SKM-1 (cell line): ENCODE results near the gene SSUH2.
"Not testable (repeated sequence)": the region's sequence is repeated elsewhere in the genome, so short reads cannot be mapped to it uniquely, and the experiment has no call there.

Experiments used
- DNase-seq: peaks from one replicate; lab custom pipeline; 2025; ENCODE audit not compliant: unreplicated experiment; lab: John Stamatoyannopoulos, UW

SSUH2 gene

GRCh38 chr3:8660175-8661118 is 15.8 kb upstream of the SSUH2 start:
- no peak for DNase-seq

- no peak for DNase-seq
Observed at GRCh38 chr3:8659242-8659641, 14.6 kb upstream of the SSUH2 start.

- no peak for DNase-seq
Observed at GRCh38 chr3:8658306-8659212, 14.0 kb upstream of the SSUH2 start.

- no peak for DNase-seq
Observed at GRCh38 chr3:8657804-8658305, 13.3 kb upstream of the SSUH2 start.

GRCh38 chr3:8656240-8656639 is 11.6 kb upstream of the SSUH2 start:
- no peak for DNase-seq

GRCh38 chr3:8655387-8655835 is 10.8 kb upstream of the SSUH2 start:
- DNase-seq, result no peak

- not testable (repeated sequence) for DNase-seq
Observed at GRCh38 chr3:8654572-8655329, 10.2 kb upstream of the SSUH2 start.

GRCh38 chr3:8653800-8654408 is 9.3 kb upstream of the SSUH2 start:
- DNase-seq, result no peak

GRCh38 chr3:8652324-8652987 is 7.9 kb upstream of the SSUH2 start:
- no peak for DNase-seq

GRCh38 chr3:8651418-8652323 is 7.1 kb upstream of the SSUH2 start:
- no peak for DNase-seq

- DNase-seq, result no peak
Observed at GRCh38 chr3:8650583-8651416, 6.2 kb upstream of the SSUH2 start.

- DNase-seq, result no peak
Observed at GRCh38 chr3:8649757-8650156, 5.2 kb upstream of the SSUH2 start.

GRCh38 chr3:8648909-8649741 is 4.5 kb upstream of the SSUH2 start:
- no peak for DNase-seq

- no peak for DNase-seq
Observed at GRCh38 chr3:8647137-8647985, 2.8 kb upstream of the SSUH2 start.

GRCh38 chr3:8646313-8646938 is 1.8 kb upstream of the SSUH2 start:
- no peak for DNase-seq

- DNase-seq, result no peak
Observed at GRCh38 chr3:8645712-8646111, 1.1 kb upstream of the SSUH2 start.
